ENCODE results near the gene MYO5B. TPM values are rescaled to one million over a fixed set of nuclear protein-coding genes. Genes with fewer than 3 reads are reported as not detected.

Gene MYO5B
- polyA plus RNA-seq, 1 donor from 2014 or later = 1.2 TPM

DNA sequence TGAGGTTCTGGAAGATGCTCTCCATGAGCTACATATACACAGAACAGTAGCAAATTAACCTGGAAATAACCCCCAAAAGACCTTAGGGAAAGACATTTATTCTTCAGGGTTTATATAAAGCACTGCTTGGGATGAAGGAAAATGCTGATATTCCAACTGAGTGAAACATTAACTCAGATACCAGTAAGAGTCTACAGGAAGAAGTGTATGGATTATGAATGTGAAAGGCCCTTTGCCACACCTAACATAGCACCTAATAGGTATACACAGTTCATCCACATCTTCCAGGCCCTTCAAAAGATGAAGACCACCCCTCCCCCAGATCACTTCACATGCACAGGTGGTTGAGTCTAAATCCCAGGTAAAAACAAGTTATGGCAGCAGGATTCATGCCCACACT, 50.4 kb downstream of the MYO5B start:
- Mint-ChIP-seq H3K4me3 (peak overlapping the region in 1 of 4 donors; percentile 34), H3K27me3 (peaks cover 6% of the 10 kb centered on the region), H3K27ac (no peak overlapping the region), H3K36me3 (peaks cover 4% of the 10 kb centered on the region), H3K9me3 (no peaks in the 10 kb centered on the region), H3K4me1 (peaks cover 0 to 2% (median 0%) of the 10 kb centered on the region in 3 donors)

DNA sequence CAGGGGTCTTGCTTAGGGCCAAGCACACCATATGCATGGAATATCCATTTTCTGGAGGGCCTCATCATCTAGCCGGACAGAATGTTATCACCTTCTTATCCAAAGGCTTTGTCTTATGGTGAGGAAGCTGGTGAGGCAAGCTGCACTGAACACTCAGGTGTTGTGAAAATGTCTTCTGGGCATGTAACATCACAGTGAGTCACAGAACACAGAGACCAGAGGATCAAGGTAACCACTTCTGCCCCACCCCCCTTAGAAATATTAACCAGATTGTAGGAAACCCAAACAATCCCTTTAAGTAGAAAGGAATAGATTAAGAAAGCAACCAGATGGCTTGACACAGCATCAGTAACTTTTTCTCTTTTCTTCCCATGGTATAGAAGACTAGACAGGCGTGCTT, 51.1 kb downstream of the MYO5B start:
- H3K36me3 Mint-ChIP-seq = peaks cover 4% of the 10 kb centered on the region
- no peak overlapping the region for H3K4me3 Mint-ChIP-seq
- peaks cover 0 to 2% (median 0%) of the 10 kb centered on the region in 3 donors for H3K4me1 Mint-ChIP-seq
- peaks cover 0 to under 1% (median 0%) of the 10 kb centered on the region in 3 donors for H3K9me3 Mint-ChIP-seq
- H3K27me3 Mint-ChIP-seq = peaks cover 6% of the 10 kb centered on the region
- H3K27ac Mint-ChIP-seq = peak overlapping the region in 1 of 3 donors; percentile 68

DNA sequence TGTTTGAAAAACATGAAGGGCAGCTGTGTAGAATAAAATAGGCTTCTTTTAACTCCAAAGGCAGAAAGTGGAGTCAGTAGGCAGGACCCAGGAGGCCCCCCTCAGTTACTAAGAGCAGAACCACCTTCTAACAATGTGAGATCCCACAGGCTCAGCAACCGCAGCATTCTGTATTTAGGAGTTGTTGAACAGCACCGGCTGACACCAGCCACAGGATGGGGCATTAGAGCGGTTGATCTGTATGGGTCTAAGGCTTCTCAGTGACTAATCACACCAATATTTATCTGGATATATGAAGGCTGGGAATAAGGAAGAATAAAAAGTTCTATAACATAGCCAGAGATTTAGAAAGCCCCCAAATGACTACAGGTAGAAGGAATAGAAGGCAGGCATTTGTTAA, 51.7 kb downstream of the MYO5B start:
- H3K27me3 Mint-ChIP-seq = peaks cover 6% of the 10 kb centered on the region
- H3K4me1 Mint-ChIP-seq = peaks cover 0 to 3% (median 0%) of the 10 kb centered on the region in 3 donors
- H3K9me3 Mint-ChIP-seq = peaks cover 0 to 3% (median 0%) of the 10 kb centered on the region in 3 donors
- peaks cover 4% of the 10 kb centered on the region for H3K36me3 Mint-ChIP-seq
- no peak overlapping the region for H3K27ac Mint-ChIP-seq
- no peak overlapping the region for H3K4me3 Mint-ChIP-seq

DNA sequence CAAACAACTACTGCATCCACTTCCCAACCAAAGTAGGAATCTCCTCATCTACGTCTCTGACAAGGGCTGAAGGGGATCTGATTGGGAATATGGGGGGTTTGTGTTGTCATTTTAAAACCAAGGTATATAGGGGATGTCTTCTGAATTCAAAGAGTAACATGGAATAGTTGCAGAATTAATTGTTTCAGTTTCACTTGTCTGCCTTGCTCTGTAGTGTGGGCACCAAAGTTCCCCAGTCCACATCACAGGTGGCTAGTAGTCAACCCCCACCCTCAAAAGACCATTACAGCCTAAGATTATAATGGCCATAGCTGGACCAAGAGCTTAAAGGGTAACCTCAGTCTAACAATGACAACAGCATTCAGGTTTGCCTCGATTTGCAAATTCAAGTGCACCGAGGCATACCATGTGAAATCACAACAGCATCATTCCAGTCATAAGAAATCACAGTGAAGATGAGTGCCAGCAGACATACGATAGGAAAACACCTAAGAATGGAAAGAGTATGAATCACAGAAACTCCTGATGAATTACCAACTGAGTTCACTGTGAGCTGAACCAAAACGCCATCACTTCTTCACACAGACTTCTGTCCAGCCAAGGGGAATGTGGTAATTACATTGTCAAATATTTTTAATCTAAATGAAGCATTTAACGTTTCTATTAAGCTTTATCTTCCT, 52.4 kb downstream of the MYO5B start:
- Mint-ChIP-seq H3K9me3 (peaks cover 1 to 3% (median 2%) of the 10 kb centered on the region in 3 donors), H3K27me3 (peaks cover 9% of the 10 kb centered on the region), H3K4me1 (peaks cover 0 to 3% (median 0%) of the 10 kb centered on the region in 3 donors), H3K27ac (no peak overlapping the region), H3K36me3 (peaks cover 2% of the 10 kb centered on the region), H3K4me3 (no peak overlapping the region)

DNA sequence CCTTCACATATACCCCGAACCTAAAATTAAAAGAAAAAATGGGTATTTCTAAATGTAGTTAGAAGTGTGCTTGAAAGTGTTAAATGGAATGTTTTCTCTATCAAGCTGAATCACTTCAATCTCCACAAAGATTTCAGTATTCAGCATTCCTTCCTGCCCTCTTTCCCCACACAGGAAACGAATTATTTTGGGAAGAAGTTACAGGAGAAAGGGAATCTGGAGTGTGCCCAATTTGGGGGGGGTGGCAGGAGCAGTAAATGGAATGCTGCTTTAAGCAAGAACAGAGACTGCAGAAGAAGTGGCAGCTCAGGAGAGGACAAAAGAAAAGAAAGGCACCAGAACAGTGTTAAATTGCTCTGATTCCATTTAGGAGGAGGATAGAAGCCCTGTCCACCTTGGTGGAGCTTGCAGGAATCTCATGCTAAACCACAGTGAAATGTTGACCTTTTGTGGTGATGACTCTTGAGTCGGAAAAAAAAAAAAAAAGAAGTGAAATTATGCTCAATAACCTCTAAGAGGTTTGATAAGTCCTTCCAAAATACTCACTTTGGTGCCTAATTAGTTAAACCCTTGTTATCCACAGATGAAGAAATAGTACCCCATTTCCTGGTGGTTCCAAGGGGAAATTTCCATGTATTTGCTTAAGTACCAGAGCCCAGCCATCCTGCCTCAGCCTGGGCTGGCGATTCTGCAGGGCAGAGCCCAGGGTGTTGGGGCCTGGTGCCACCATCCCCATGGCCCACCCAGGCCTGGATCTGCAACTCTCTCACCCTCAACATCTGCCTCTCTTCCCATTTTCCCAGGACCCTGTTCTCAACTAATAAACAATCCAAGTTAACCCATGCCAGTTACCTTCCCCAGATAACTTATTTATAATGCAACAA, 56.5 kb downstream of the MYO5B start:
- H3K4me1 Mint-ChIP-seq = peaks cover 0 to 3% (median 0%) of the 10 kb centered on the region in 3 donors

DNA sequence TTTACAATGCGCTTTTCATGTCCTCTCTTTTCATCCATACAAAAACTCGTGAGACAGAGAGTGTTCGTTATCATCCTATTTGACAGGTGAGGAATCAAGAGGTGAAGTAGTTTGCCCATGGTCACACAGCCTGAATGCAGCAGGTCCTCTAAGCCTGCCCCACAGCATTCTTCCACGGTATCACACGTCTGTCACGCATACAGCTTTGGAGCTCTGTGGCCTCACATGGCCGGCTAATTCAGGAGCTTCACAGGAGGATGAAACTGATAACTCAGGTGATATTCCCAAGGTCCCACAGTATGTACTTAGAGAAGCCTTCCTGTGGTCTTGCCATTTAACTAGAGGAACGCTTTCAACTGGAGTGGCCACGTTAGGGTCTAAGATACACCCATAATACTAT, 59.0 kb downstream of the MYO5B start:
- no peak overlapping the region for H3K4me3 Mint-ChIP-seq
- peaks cover 0 to 1% (median 0%) of the 10 kb centered on the region in 3 donors for H3K4me1 Mint-ChIP-seq
- peaks cover 3 to 4% (median 3%) of the 10 kb centered on the region in 3 donors for H3K9me3 Mint-ChIP-seq
- H3K27me3 Mint-ChIP-seq = peaks cover 15% of the 10 kb centered on the region
- no peak overlapping the region for H3K27ac Mint-ChIP-seq
- no peaks in the 10 kb centered on the region for H3K36me3 Mint-ChIP-seq

More for the DNA sequence above, 56.5 kb downstream of the MYO5B start:
- Mint-ChIP-seq H3K27ac (no peak overlapping the region), H3K27me3 (peaks cover 15% of the 10 kb centered on the region), H3K4me3 (peak overlapping the region in 1 of 4 donors; percentile 10), H3K9me3 (peaks cover 3 to 4% (median 3%) of the 10 kb centered on the region in 3 donors), H3K36me3 (no peaks in the 10 kb centered on the region)

DNA sequence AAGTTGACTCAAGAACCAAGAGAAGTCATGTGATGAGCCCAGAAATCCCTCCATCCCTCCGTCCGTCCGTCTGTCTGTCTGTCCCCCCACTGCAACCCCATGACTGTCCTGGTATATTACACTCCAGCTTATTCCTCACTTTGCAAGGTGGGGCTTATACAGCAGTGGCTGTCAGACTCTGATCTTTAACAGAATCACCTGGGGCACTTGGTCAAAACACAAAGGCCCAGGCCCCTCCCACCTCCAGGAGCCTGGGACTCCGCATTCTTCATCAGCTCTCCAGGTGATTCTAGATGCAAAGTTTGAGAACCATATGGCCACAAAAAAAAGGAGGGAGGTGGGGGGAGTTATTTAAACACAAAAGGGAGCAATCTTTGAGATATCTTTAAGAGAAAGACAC, 61.4 kb downstream of the MYO5B start:
- no peak overlapping the region for H3K27ac Mint-ChIP-seq
- H3K27me3 Mint-ChIP-seq = peaks cover 16% of the 10 kb centered on the region
- peaks cover 0 to 4% (median 3%) of the 10 kb centered on the region in 3 donors for H3K9me3 Mint-ChIP-seq
- no peaks in the 10 kb centered on the region for H3K4me1 Mint-ChIP-seq
- H3K4me3 Mint-ChIP-seq = no peak overlapping the region
- H3K36me3 Mint-ChIP-seq = no peaks in the 10 kb centered on the region

DNA sequence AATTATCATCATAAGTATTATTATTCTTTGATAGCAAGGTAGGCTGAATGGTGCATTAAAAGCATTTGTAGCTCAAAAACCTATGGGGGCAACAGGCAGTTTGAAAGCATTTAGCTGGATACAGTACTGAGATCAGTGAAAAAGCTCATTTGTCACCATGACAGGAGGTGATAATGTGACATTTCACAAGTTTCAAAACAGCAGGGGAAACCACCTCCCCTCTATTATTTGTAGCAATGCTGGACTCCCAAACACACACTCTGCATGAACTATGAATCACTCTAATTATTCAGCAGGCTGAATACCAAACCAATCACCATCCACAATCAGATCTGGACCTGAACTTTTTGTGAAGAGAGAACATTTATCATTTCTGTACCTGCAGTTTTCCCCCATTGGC, 63.4 kb downstream of the MYO5B start:
- peaks cover 14% of the 10 kb centered on the region for H3K27me3 Mint-ChIP-seq
- no peak overlapping the region for H3K4me3 Mint-ChIP-seq
- H3K9me3 Mint-ChIP-seq = no peaks in the 10 kb centered on the region
- H3K27ac Mint-ChIP-seq = no peak overlapping the region
- H3K36me3 Mint-ChIP-seq = peaks cover 1% of the 10 kb centered on the region
- H3K4me1 Mint-ChIP-seq = no peaks in the 10 kb centered on the region

DNA sequence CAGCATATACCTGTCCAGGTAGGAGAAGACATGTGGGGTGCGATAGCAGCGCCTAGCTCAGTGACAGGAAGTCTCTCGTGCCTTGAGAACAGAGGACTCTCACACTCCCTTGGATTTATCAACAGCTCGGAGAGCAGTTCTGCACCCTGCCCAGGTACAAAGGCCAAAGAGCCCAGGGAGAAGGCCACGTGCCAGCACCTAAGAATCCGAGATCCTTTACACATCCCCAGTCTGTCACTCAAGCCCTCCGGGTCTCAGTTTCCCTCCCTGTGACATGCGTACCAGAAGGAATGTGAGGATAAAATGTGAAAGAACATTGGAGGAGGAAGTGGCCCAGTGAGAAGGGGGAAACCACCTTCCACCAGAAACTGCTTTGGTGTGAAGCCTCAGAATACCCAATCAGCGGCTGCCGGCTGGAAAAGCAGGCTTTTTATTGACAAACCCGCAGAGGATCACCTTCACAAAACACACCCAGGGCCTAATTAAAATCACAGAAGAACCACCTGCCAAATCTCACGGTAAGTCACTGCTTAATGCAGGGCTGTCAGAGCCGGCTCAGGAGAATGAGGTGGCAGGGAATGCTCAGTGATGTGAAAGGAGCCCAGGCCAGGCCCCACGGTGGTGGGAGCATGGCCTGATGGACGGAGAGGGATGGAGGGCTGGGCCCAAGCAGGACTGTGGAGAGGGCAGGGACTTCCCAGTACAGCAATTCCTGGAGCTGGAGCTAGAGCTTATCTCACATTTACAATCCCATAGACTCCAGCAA, 66.3 kb downstream of the MYO5B start:
- Mint-ChIP-seq H3K4me1 (no peaks in the 10 kb centered on the region), H3K4me3 (peak overlapping the region in 1 of 4 donors; percentile 50), H3K36me3 (peaks cover 1% of the 10 kb centered on the region), H3K9me3 (no peaks in the 10 kb centered on the region), H3K27me3 (peaks cover 8% of the 10 kb centered on the region), H3K27ac (no peak overlapping the region)

DNA sequence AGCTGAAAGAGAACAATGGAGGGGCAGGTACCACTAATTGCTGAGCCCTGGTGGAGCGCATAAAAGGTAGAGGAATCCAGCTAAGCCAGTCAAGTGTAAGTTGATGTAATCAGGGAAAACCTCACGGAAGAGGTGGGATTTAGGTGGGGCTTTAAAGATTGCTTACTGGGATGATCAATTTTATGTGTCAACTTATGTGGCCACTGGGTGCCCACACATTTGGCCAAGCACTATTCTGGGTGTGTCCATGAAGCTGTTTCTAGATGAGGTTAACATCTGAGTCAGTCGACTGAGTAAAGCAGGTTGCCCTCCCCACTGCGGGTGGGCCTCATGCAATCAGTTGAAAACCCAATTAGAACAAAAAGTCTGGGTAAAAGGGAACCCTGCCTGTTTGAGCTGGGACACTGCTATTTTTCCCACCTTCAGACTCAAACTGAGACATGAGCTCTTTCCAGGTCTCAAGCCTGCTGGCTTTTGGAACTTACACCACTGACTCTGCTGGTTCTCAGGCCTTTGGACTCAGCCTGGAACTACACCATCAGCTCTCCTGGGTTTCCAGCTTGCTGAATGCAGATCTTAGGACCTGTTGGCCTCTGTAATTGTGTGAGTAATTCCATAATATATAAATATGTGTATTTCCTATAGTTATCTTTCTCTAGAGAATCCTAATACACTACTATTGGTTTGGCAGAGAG, 67.3 kb downstream of the MYO5B start:
- Mint-ChIP-seq H3K4me3 (no peak overlapping the region), H3K4me1 (no peaks in the 10 kb centered on the region), H3K9me3 (no peaks in the 10 kb centered on the region), H3K27me3 (peaks cover 11% of the 10 kb centered on the region), H3K27ac (no peak overlapping the region), H3K36me3 (peaks cover 1% of the 10 kb centered on the region)

DNA sequence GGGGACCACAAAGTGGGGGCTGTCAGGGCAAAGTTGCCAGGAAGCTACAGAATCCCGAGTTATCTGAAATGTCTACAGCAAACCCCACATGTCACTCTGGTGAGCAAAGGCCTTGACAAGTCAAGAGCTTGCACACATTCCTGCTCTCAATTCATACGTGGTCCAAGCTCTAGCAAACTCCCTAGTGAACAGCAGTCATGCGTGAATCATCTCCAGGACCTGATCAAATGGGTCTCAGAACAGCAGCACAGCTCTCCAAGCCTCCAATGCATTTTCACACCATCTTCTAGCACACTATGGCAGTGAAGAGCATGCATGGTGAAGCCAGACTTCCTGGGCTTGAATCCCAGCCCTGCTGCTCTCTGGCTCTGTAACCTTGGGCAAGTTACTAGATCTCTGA, 68.5 kb downstream of the MYO5B start:
- Mint-ChIP-seq H3K36me3 (peaks cover 1% of the 10 kb centered on the region), H3K9me3 (no peaks in the 10 kb centered on the region), H3K4me1 (no peaks in the 10 kb centered on the region), H3K4me3 (no peak overlapping the region), H3K27me3 (peaks cover 9% of the 10 kb centered on the region), H3K27ac (no peak overlapping the region)

DNA sequence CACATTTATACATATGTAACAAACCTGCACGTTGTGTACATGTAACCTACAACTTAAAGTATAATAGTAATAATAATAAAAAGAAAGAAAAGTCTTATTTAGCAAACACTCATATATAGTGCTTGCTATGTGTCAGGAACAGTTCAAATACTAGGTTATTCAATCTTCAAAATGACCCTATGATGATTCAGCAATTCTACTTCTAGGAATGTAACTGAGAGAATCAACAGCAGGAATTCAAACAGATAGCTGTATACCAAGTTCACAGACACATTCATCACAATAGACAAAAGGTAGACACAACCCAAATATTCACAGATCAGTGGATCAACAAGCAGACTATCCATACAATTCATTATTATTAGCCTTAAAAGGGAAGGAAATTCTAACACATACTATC, 69.5 kb downstream of the MYO5B start:
- Mint-ChIP-seq H3K4me1 (no peaks in the 10 kb centered on the region), H3K36me3 (peaks cover 4% of the 10 kb centered on the region), H3K4me3 (no peak overlapping the region), H3K27me3 (peaks cover 9% of the 10 kb centered on the region), H3K27ac (no peak overlapping the region), H3K9me3 (no peaks in the 10 kb centered on the region)

DNA sequence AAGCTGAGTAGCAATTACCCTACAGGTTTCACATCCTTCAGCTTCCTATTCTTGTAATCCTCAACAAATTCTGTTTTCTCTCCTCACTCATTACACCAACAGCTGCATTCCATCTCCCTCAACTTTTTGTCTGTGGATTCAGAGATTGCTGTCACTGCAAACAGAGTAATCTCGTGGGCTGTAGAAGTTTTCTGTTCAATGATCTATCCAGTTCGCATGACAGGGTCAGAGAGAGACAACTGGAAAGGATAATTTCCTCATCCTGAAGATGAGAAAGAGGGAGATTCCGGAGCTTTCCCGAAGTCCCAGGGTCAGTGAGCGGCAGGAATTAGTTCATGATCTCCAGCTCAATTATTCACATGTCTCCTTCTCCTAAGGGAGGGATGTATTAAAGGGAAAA, 75.7 kb downstream of the MYO5B start:
- Mint-ChIP-seq H3K4me1 (peaks cover 0 to 1% (median 0%) of the 10 kb centered on the region in 3 donors), H3K27me3 (peaks cover 5% of the 10 kb centered on the region), H3K36me3 (peaks cover 3% of the 10 kb centered on the region), H3K9me3 (peaks cover 0 to 1% (median 0%) of the 10 kb centered on the region in 3 donors), H3K27ac (no peak overlapping the region), H3K4me3 (no peak overlapping the region)

DNA sequence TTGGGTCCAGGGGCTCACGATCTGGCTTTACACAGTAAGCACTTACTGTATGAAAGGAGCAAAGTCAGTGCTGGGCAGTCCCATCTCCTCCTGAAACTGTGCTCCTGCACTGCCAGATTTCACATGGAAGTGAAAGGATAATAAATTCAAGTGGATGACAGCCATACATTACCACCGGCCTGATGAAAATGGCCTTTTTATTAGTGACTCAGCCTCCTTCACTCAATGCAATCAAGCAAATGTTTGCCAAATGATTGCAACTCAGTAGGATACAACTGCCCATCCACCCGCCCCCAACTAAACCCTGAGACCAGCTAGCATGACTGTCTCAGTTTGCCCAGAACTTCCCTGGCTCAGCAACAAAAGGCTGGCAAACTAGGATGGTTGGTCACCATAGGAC, 77.1 kb downstream of the MYO5B start:
- H3K4me1 Mint-ChIP-seq = peaks cover 0 to 1% (median 0%) of the 10 kb centered on the region in 3 donors

More for the DNA sequence above, 77.1 kb downstream of the MYO5B start:
- Mint-ChIP-seq H3K9me3 (peaks cover 0 to 1% (median 0%) of the 10 kb centered on the region in 3 donors), H3K36me3 (peaks cover 3% of the 10 kb centered on the region), H3K4me3 (no peak overlapping the region), H3K27ac (no peak overlapping the region), H3K27me3 (peaks cover 3% of the 10 kb centered on the region)

Data from IgD-negative memory B cell (primary cell).